HCT116 (cell line): ENCODE measurements around the gene TRMT2A. TPM values are rescaled to one million over a fixed set of nuclear protein-coding genes. Genes with fewer than 3 reads are reported as not detected.

Experiments
- ATAC-seq: fragments of 200-7000 bp; cut with Tn5 transposase; 2 replicates; pipeline ENCODE4 v1.9.1; 2020; ENCODE audit warnings: mild to moderate bottlenecking, moderate library complexity
- BruUV-seq: library from RNA; stranded (reverse); fragments of 400-500 nt; replicated peaks from 2 replicates; lab custom pipeline; 2021; lab: Mats Ljungman, UMichigan
- CTCF ChIA-PET: fragments of 300-600 bp; sonication (Branson Sonifier 250); formaldehyde crosslinking; loops from one replicate; lab custom pipeline; 2021; ENCODE audit warnings: antibody characterized with exemption; lab: Charles Lee
- POLR2A ChIA-PET: fragments of 300-600, 350-600 bp; sonication (Branson Sonifier 250); formaldehyde crosslinking; loops from one replicate; lab custom pipeline; 2021; ENCODE audit warnings: antibody characterized with exemption; lab: Charles Lee
- RAD21 ChIA-PET, 2 experiments: fragments of 300-600 bp; sonication (Branson Sonifier 250); formaldehyde crosslinking; loops; one replicate each; lab custom pipeline; 2023; ENCODE audit warnings: low total read pairs in 2 of 2; ENCODE audit not compliant: uncharacterized antibody in 2 of 2, unreplicated experiment in 2 of 2, low non-redundant PET in 1 of 2; lab: Charles Lee
- DNase-seq: peaks from one replicate; pipeline ENCODE4 v3.0.0-alpha.2; 2010; ENCODE audit warnings: low read depth, low spot score
- H2AFZ ChIP-seq: fragments of 200-600 bp; shearing (Covaris generic), sonication (generic); 2 replicates; pipeline ENCODE4 v1.6.1; 2017; ENCODE audit warnings: low read depth, mixed run types, mixed read lengths, antibody characterized with exemption, low read length; ENCODE audit not compliant: poor library complexity, severe bottlenecking
- H3K27ac ChIP-seq: 2 replicates; pipeline ENCODE4 v1.5.1; 2012; ENCODE audit warnings: low read depth, low read length
- H3K27me3 ChIP-seq: fragments of 200-600 bp; sonication (generic); 2 replicates; pipeline ENCODE4 v1.6.1; 2016; ENCODE audit warnings: mixed run types, low read length, mixed read lengths; ENCODE audit not compliant: insufficient read depth
- H3K36me3 ChIP-seq, 2 experiments: fragments of 200-500 bp in 1 of 2; fragments of 200-600 bp in 1 of 2; sonication (Bioruptor generic) in 1 of 2; sonication (generic) in 1 of 2; 2 replicates each; pipeline versions ENCODE4 v1.5.1 to v1.6.1; 2014 to 2016; ENCODE audit warnings: low read length in 2 of 2, inconsistent platforms in 1 of 2, mixed read lengths in 1 of 2, mixed run types in 1 of 2; ENCODE audit not compliant: insufficient read depth in 2 of 2, control insufficient read depth in 1 of 2
- H3K4me1 ChIP-seq, 2 experiments: fragments of 200-600 bp in 1 of 2; sonication (generic) in 1 of 2; 2 replicates each; pipeline versions ENCODE4 v1.5.1 to v1.6.1; 2012 to 2017; ENCODE audit warnings: low read length in 2 of 2, inconsistent platforms in 1 of 2, mild to moderate bottlenecking in 1 of 2, mixed read lengths in 1 of 2, mixed run types in 1 of 2, moderate library complexity in 1 of 2; ENCODE audit not compliant: insufficient read depth in 2 of 2, control insufficient read depth in 1 of 2
- H3K4me2 ChIP-seq: fragments of 200-600 bp; sonication (generic); 2 replicates; pipeline ENCODE4 v1.6.1; 2017; ENCODE audit warnings: mixed run types, low read length, mixed read lengths
- H3K4me3 ChIP-seq, 2 experiments: fragments of 200-600 bp in 1 of 2; sonication (generic) in 1 of 2; replicated peaks in 1 of 2; 2 replicates each; pipeline ENCODE4 v1.5.1; 2011 to 2016; ENCODE audit warnings: low read length in 2 of 2, control low read depth in 1 of 2, low read depth in 1 of 2, mild to moderate bottlenecking in 1 of 2, mixed read lengths in 1 of 2, mixed run types in 1 of 2
- H3K79me2 ChIP-seq: fragments of 200-600 bp; sonication (generic); 2 replicates; pipeline ENCODE4 v1.6.1; 2017; ENCODE audit warnings: mild to moderate bottlenecking, mixed run types, low read length, moderate library complexity, mixed read lengths; ENCODE audit not compliant: insufficient read depth
- H3K9ac ChIP-seq: fragments of 200-600 bp; sonication (generic); 2 replicates; pipeline ENCODE4 v1.6.1; 2016; ENCODE audit warnings: low read length, mixed read lengths
- H3K9me2 ChIP-seq: fragments of 200-600 bp; sonication (generic), shearing (Covaris generic); 2 replicates; pipeline ENCODE4 v1.6.1; 2017; ENCODE audit warnings: mixed run types, mild to moderate bottlenecking, moderate library complexity; ENCODE audit not compliant: insufficient read depth
- H3K9me3 ChIP-seq, 2 experiments: fragments of 200-500 bp in 1 of 2; fragments of 200-600 bp in 1 of 2; sonication (Bioruptor generic) in 1 of 2; sonication (generic) in 1 of 2; 2 replicates each; pipeline ENCODE4 v1.6.1; 2014 to 2017; ENCODE audit warnings: low read length in 2 of 2, mixed read lengths in 2 of 2, inconsistent platforms in 1 of 2, low read depth in 1 of 2, mild to moderate bottlenecking in 1 of 2, mixed run types in 1 of 2, moderate library complexity in 1 of 2; ENCODE audit not compliant: control insufficient read depth in 1 of 2, insufficient read depth in 1 of 2
- H4K20me1 ChIP-seq: fragments of 200-600 bp; sonication (generic), shearing (Covaris generic); 2 replicates; pipeline ENCODE4 v1.6.1; 2017; ENCODE audit warnings: mixed run types, mild to moderate bottlenecking, moderate library complexity; ENCODE audit not compliant: insufficient read depth
- ELF1 ChIP-seq: IDR thresholded peaks from 2 replicates; pipeline ENCODE4 v1.6.1; 2012; ENCODE audit warnings: low read depth, borderline replicate concordance
- EZH2 ChIP-seq: fragments of 200-600 bp; sonication (generic); IDR thresholded peaks from 2 replicates; pipeline ENCODE4 v1.6.1; 2017; ENCODE audit warnings: antibody characterized with exemption, mixed run types
- EZH2phosphoT487 ChIP-seq: fragments of 200-600 bp; IDR thresholded peaks from 2 replicates; pipeline ENCODE4 v1.6.1; 2018; ENCODE audit warnings: antibody characterized with exemption, borderline replicate concordance
- POLR2AphosphoS5 ChIP-seq: IDR thresholded peaks from 2 replicates; pipeline ENCODE4 v1.6.1; 2011; ENCODE audit warnings: mild to moderate bottlenecking, low read depth, low read length, moderate library complexity
- SIN3A ChIP-seq: IDR thresholded peaks from 2 replicates; pipeline ENCODE4 v1.6.1; 2012; ENCODE audit warnings: low read depth
- YY1 ChIP-seq: IDR thresholded peaks from 2 replicates; pipeline ENCODE4 v1.6.1; 2011; ENCODE audit warnings: low read length, low read depth, moderate library complexity, mild to moderate bottlenecking; ENCODE audit not compliant: insufficient replicate concordance; ENCODE audit errors: extremely low read depth
- ZBTB33 ChIP-seq: IDR thresholded peaks from 2 replicates; pipeline ENCODE4 v1.6.1; 2011; ENCODE audit warnings: mild to moderate bottlenecking, low read length, moderate library complexity; ENCODE audit not compliant: insufficient replicate concordance; ENCODE audit errors: extremely low read depth
- intact Hi-C: fragments of 100-400 bp; cut with micrococcal nuclease; formaldehyde crosslinking; loops from 2 replicates; pipeline ENCODE4 v1.10.0; 2022
- total RNA-seq: library from RNA; stranded (reverse); gene quantifications from one replicate; pipeline ENCODE4 v1.2.1, GENCODE V29; 2021; ENCODE audit not compliant: unreplicated experiment

TRMT2A gene
- total RNA-seq, 1 experiment from 2014 or later = 67.3 TPM

DNA sequence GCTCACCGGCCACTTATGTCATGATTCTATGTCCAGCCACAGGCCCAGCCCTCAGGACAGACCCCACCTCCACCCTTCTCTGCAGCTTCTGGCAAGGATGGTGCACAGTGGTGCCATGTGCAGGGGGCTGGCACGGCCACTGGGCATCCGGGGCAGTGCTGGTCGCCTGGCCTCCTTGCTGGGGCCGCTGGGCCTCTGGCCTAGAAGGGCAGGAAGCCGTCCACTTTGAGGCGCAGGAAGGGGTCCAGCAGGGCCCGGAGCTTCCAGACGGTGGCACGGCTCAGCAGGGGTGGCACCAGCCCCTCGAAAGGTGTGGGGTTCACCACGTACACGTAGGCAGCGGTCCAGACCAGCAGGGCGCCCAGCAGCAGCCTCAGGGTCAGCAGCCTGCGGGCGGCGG lies 31.4 kb upstream of the TRMT2A start:
- Histone ChIP-seq H3K27me3 (no peaks in the 10 kb centered on the region), H3K4me1 (no peaks in the 10 kb centered on the region), H3K27ac (no peak overlapping the region), H3K9me2 (no peaks in the 10 kb centered on the region), H3K36me3 (no peaks in the 10 kb centered on the region; a peak in 1 of 4 replicates), H4K20me1 (no peaks in the 10 kb centered on the region), H3K4me3 (no peak overlapping the region), H3K9ac (no peak overlapping the region), H3K4me2 (no peak overlapping the region), H3K79me2 (no peaks in the 10 kb centered on the region), H2AFZ (no peak overlapping the region), H3K9me3 (no peaks in the 10 kb centered on the region)
- RAD21 ChIA-PET = no interaction called here
- intact Hi-C loops = no loop called here
- TF ChIP-seq ZBTB33 (no peak), YY1 (no peak), POLR2AphosphoS5 (no peak), ELF1 (no peak), EZH2 (no peak), SIN3A (no peak), EZH2phosphoT487 (no peak)
- ATAC-seq (no peak), DNase-seq (no peak)
- BruUV-seq = no TSS peak
- POLR2A ChIA-PET = no interaction called here
- CTCF ChIA-PET = no interaction called here
